Neural progenitor cell (in vitro differentiated cells): ENCODE results near the gene ELOVL4. TPM values are rescaled to one million over a fixed set of nuclear protein-coding genes. Genes with fewer than 3 reads are reported as not detected.

Source experiments
- DNase-seq: peaks from one replicate; pipeline ENCODE4 v3.0.0-alpha.2; 2016; ENCODE audit warnings: low spot score
- H2AFZ ChIP-seq: fragments of 200-600 bp; sonication (generic); replicated peaks from 2 replicates; pipeline ENCODE4 v1.6.1; 2016; ENCODE audit warnings: antibody characterized with exemption
- H3F3A ChIP-seq: fragments of 200-600 bp; sonication (generic); 2 replicates; pipeline ENCODE4 v1.6.1; 2016; ENCODE audit warnings: antibody characterized with exemption, low read depth
- H3K27ac ChIP-seq: fragments of 200-600 bp; sonication (generic); 2 replicates; pipeline ENCODE4 v1.5.1; 2016; ENCODE audit warnings: mild to moderate bottlenecking
- H3K27me3 ChIP-seq: fragments of 200-600 bp; sonication (generic); 2 replicates; pipeline ENCODE4 v1.6.1; 2016; ENCODE audit warnings: mild to moderate bottlenecking, moderate library complexity
- H3K36me3 ChIP-seq: fragments of 200-600 bp; sonication (generic); 2 replicates; pipeline ENCODE4 v1.5.1; 2016
- H3K4me1 ChIP-seq: fragments of 200-600 bp; sonication (generic); 2 replicates; pipeline ENCODE4 v1.6.1; 2016; ENCODE audit warnings: mixed run types
- H3K4me2 ChIP-seq: fragments of 200-600 bp; sonication (generic); 2 replicates; pipeline ENCODE4 v1.6.1; 2016
- H3K4me3 ChIP-seq: fragments of 200-600 bp; sonication (generic); 2 replicates; pipeline ENCODE4 v1.5.1; 2016
- H3K79me2 ChIP-seq: fragments of 200-600 bp; sonication (generic); 2 replicates; pipeline ENCODE4 v1.6.1; 2016; ENCODE audit warnings: low read depth
- H3K9ac ChIP-seq: fragments of 200-600 bp; sonication (generic); 2 replicates; pipeline ENCODE4 v1.6.1; 2016
- H3K9me3 ChIP-seq: fragments of 200-600 bp; sonication (generic); 2 replicates; pipeline ENCODE4 v1.5.1; 2016; ENCODE audit warnings: low read depth
- H4K20me1 ChIP-seq: fragments of 200-600 bp; sonication (generic); 2 replicates; pipeline ENCODE4 v1.6.1; 2016; ENCODE audit warnings: low read depth
- H3K27ac Mint-ChIP-seq: 3 replicates; pipeline ENCODE4 v1.8.0; 2021; ENCODE audit warnings: mixed read lengths
- H3K27me3 Mint-ChIP-seq: 2 replicates; pipeline ENCODE4 v1.8.0; 2022; ENCODE audit warnings: low read depth, mild to moderate bottlenecking, inconsistent platforms, moderate library complexity, mixed read lengths; ENCODE audit not compliant: insufficient read depth
- H3K36me3 Mint-ChIP-seq: 3 replicates; pipeline ENCODE4 v1.8.0; 2021; ENCODE audit warnings: mixed read lengths
- H3K4me1 Mint-ChIP-seq: 3 replicates; pipeline ENCODE4 v1.8.0; 2021; ENCODE audit warnings: mixed read lengths
- H3K4me3 Mint-ChIP-seq: 3 replicates; pipeline ENCODE4 v1.8.0; 2021; ENCODE audit warnings: mild to moderate bottlenecking, moderate library complexity, mixed read lengths
- H3K9me3 Mint-ChIP-seq: 3 replicates; pipeline ENCODE4 v1.8.0; 2020; ENCODE audit warnings: mixed read lengths
- EZH2 ChIP-seq: fragments of 200-600 bp; sonication (generic); IDR thresholded peaks from 2 replicates; pipeline ENCODE4 v1.6.1; 2017; ENCODE audit warnings: antibody characterized with exemption, mild to moderate bottlenecking, moderate library complexity
- EZH2phosphoT487 ChIP-seq: fragments of 200-600 bp; sonication (generic); IDR thresholded peaks from 2 replicates; pipeline ENCODE4 v1.6.1; 2017; ENCODE audit warnings: antibody characterized with exemption
- total RNA-seq: library from RNA; depleted of rRNA; stranded (reverse); fragments of >200 nt; gene quantifications from 2 replicates; pipeline ENCODE4 v1.2.3, GENCODE V29; 2015; ENCODE audit warnings: low replicate concordance
- TF ChIP-seq, protein P1 (sequence below): fragments of 200-600 bp; sonication (generic); IDR thresholded peaks from 2 replicates; pipeline ENCODE4 v1.5.1; 2017; ENCODE audit warnings: antibody characterized with exemption, mild to moderate bottlenecking

The ELOVL4 gene
- total RNA-seq, 1 donor from 2014 or later: 17.2 TPM

DNA sequence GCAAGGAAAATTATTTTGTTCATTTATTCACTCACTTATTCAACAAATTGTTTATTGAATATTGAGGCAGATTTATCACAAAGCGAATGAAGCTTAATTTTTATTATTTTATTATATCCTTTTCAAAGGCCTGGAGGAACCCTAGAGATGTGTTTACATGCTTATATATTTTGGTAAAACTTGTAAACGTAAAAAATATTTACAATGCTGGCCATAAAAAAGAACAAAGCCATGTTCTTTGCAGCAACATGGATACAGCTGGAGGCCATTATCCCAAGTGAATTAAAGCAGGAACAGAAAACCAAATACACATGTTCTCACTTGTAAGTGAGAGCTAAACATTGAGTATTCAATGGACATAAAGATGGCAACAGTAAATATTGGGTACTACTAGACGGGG, 58.8 kb downstream of the ELOVL4 start:
- H3K27me3 ChIP-seq: no peaks in the 10 kb centered on the region
- peaks cover 23% of the 10 kb centered on the region for H3K9me3 Mint-ChIP-seq
- no peak overlapping the region for H3K4me3 Mint-ChIP-seq

DNA sequence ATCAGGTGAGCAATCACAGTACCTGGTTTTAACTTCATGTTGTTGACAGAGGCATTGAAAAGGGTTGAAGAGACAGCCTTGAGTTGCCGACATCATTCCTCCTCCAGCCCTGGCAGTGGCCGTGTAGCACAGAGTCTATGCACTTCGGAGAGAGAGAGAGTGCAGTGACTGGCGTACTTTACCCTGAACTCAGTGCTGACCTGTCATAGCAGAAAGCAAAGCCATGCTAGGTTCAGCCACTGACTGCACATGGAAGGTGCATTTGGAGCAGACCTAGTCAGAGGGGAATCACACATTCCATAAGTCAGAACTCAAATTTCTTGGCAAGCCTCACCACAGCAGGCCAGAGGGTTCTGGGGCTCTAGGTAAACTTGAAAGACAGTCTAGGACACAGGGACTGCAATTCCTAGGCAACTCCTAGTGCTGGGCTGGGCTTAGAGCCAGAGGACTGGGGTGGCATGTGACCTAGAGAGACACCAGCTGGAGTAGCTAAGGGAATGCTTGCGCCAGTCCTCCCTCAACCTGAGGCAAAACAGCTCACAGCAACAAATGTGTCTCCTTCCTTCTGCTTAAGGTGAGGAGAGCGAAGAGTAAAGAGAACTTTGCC, 69.1 kb downstream of the ELOVL4 start:
- no peak overlapping the region for H2AFZ ChIP-seq
- TF ChIP-seq, protein P1, sequence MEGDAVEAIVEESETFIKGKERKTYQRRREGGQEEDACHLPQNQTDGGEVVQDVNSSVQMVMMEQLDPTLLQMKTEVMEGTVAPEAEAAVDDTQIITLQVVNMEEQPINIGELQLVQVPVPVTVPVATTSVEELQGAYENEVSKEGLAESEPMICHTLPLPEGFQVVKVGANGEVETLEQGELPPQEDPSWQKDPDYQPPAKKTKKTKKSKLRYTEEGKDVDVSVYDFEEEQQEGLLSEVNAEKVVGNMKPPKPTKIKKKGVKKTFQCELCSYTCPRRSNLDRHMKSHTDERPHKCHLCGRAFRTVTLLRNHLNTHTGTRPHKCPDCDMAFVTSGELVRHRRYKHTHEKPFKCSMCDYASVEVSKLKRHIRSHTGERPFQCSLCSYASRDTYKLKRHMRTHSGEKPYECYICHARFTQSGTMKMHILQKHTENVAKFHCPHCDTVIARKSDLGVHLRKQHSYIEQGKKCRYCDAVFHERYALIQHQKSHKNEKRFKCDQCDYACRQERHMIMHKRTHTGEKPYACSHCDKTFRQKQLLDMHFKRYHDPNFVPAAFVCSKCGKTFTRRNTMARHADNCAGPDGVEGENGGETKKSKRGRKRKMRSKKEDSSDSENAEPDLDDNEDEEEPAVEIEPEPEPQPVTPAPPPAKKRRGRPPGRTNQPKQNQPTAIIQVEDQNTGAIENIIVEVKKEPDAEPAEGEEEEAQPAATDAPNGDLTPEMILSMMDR: no peak
- TF ChIP-seq EZH2phosphoT487 (no peak), EZH2 (no peak)
- H3K27ac Mint-ChIP-seq: no peak overlapping the region

More for the DNA sequence above, 58.8 kb downstream of the ELOVL4 start:
- Histone ChIP-seq H3K9me3 (no peaks in the 10 kb centered on the region), H3K4me2 (no peak overlapping the region), H3K4me1 (no peaks in the 10 kb centered on the region), H3K27ac (no peak overlapping the region), H3K79me2 (no peaks in the 10 kb centered on the region), H3K9ac (no peak overlapping the region), H2AFZ (no peak overlapping the region), H4K20me1 (no peaks in the 10 kb centered on the region), H3F3A (no peaks in the 10 kb centered on the region), H3K36me3 (no peaks in the 10 kb centered on the region), H3K4me3 (no peak overlapping the region)
- Mint-ChIP-seq H3K36me3 (peaks cover 2% of the 10 kb centered on the region), H3K27me3 (peaks cover 6% of the 10 kb centered on the region), H3K27ac (no peak overlapping the region), H3K4me1 (no peaks in the 10 kb centered on the region)
- no peak for DNase-seq
- TF ChIP-seq EZH2phosphoT487 (no peak), EZH2 (no peak)
- TF ChIP-seq, protein P1: no peak

DNA sequence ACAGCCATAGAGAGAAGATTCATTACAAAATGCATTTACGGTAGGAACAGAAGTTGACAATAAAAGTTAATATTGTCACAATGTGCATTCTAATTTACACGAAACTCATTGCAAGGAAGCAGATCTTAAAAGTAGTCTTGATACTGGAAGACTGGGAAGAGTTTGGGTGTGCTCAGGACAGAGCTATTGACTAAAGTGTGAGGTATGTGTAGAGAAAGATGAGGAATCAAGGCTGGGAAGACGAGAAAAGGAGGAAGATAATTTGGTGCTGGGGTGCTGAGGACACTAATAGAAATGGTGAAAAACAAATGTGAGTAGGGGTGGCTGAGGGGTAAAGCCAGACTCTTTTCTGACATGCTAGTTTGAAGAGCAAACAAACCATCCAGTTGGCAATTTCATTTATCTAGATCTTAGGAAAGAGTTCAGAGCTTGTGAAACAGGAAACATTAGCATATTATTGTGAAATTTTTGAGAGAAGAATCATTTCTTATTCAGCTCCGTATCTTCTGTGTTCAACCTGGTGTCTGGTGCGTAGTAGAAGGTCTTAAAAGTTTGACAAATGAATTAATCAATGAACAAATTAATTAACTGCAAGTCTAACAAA, 72.7 kb downstream of the ELOVL4 start:
- H3K27me3 ChIP-seq: peaks cover 7% of the 10 kb centered on the region
- H3K4me1 ChIP-seq: no peaks in the 10 kb centered on the region
- H3K9me3 ChIP-seq: no peaks in the 10 kb centered on the region
- no peak overlapping the region for H3K27ac ChIP-seq
- H3K4me3 ChIP-seq: no peak overlapping the region
- H4K20me1 ChIP-seq: no peaks in the 10 kb centered on the region
- no peak overlapping the region for H3K4me3 Mint-ChIP-seq
- no peak for DNase-seq
- H3K36me3 ChIP-seq: no peaks in the 10 kb centered on the region
- H3K9me3 Mint-ChIP-seq: peaks cover 2% of the 10 kb centered on the region
- TF ChIP-seq, protein P1: no peak
- H2AFZ ChIP-seq: no peak overlapping the region
- H3F3A ChIP-seq: no peaks in the 10 kb centered on the region
- no peak overlapping the region for H3K4me2 ChIP-seq
- no peak overlapping the region for H3K9ac ChIP-seq
- no peaks in the 10 kb centered on the region for H3K79me2 ChIP-seq
- H3K27me3 Mint-ChIP-seq: peaks cover 2% of the 10 kb centered on the region
- H3K27ac Mint-ChIP-seq: no peak overlapping the region
- H3K36me3 Mint-ChIP-seq: no peaks in the 10 kb centered on the region
- peaks cover 21% of the 10 kb centered on the region for H3K4me1 Mint-ChIP-seq

More for the DNA sequence above, 69.1 kb downstream of the ELOVL4 start:
- no peaks in the 10 kb centered on the region for H3K9me3 ChIP-seq
- H3K27me3 ChIP-seq: no peaks in the 10 kb centered on the region
- Mint-ChIP-seq H3K4me1 (no peaks in the 10 kb centered on the region), H3K9me3 (peaks cover 14% of the 10 kb centered on the region), H3K27me3 (peaks cover 2% of the 10 kb centered on the region), H3K4me3 (no peak overlapping the region), H3K36me3 (no peaks in the 10 kb centered on the region)
- no peaks in the 10 kb centered on the region for H3K4me1 ChIP-seq
- H3K9ac ChIP-seq: no peak overlapping the region
- no peaks in the 10 kb centered on the region for H4K20me1 ChIP-seq
- no peak overlapping the region for H3K27ac ChIP-seq
- no peak overlapping the region for H3K4me2 ChIP-seq
- no peaks in the 10 kb centered on the region for H3F3A ChIP-seq
- no peaks in the 10 kb centered on the region for H3K36me3 ChIP-seq
- no peak overlapping the region for H3K4me3 ChIP-seq
- no peak for DNase-seq
- no peaks in the 10 kb centered on the region for H3K79me2 ChIP-seq
